Cerebellar nuclear complex (tissue), 1 donor: ENCODE data around the gene ZSWIM7.
"Not testable (repeated sequence)": the region's sequence is repeated elsewhere in the genome, so short reads cannot be mapped to it uniquely, and the experiment has no call there.

ENCODE experiments used
- DNase-seq, 2 experiments: peaks; one replicate each; lab custom pipeline; 2025; lab: John Stamatoyannopoulos, UW

Gene ZSWIM7

DNA sequence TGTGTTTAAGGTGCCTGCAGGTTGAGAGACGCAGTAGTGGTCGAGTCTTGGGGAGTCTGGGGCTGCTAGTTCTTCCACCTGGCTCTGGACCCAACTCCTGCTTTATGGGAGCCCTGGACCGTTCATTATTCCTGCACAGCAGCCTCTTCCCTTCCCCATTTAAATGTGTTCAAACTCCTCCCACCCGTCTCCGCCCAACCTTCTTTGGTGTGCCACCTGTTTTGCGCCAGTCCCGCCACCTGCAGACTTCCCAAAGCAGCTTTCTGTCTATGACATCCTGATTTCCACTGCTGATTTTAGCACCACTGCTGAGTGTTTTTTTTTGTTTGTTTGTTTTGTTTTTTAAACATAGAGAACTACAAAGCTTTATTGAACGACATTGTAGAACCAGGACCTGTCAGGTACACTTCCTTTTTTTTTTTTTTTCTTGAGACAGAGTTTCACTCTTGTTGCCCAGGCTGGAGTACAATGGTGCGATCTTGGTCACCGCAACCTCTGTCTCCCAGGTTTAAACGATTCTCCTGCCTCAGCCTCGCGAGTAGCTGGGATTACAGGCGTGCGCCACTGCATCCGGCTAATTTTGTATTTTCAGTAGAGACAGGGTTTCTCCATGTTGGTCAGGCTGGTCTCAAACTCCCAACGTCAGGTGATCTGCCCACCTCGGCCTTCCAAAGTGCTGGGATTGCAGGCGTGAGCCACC, 41.7 kb downstream of the ZSWIM7 start:
- no peak for DNase-seq

DNA sequence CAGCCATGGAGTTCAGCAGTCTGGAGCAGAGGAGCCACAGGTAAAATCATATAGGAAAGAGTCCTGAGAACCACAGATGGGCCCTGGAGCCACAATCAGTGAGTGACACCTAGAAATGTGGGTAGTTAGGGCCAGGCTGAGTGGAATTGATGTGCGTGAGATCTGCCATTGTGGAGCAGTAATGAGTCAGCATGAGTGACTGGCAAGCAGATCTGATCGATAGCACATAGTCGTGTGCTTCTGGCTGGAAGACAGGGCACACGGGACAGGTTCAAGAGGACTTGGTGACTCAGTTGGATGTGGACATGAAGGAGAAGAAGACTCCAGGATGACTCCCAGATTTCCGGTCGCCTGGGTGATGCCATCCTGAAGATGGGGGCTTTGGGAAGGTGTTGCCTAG, 42.3 kb downstream of the ZSWIM7 start:
- no peak for DNase-seq

DNA sequence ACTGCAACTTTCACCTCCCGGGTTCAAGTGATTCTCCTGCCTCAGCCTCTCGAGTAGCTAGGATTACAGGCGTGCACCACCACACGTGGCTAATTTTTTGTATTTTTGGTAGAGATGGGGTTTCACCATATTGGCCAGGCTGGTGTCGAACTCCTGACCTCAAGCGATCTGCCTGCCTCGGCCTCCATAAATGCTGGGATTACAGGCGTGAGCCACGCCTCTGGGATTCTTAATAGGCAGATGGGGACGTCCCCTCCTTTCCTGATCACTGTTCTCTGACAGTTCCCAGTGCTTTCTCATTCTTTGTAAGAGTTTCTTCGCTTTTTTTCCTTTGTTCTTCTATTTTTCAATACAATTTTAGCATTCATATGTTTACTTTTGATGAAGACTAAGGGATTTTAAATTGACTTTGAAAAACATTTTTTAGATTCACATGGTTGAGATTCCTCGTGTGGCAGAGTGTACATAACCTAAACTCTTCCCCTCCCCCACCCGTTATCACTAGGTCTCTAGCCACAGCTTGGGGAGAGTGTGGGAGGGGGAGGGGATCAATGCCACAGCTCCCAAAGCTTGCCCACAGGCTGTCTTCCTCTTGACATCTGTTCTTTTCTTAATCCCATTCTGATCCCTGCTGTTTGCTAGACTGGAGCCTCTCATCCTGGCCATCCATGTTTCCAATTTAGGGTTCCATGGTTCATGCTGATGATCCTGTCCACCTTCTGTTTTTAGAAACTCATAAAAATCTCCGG, 43.5 kb downstream of the ZSWIM7 start:
- no peak for DNase-seq

DNA sequence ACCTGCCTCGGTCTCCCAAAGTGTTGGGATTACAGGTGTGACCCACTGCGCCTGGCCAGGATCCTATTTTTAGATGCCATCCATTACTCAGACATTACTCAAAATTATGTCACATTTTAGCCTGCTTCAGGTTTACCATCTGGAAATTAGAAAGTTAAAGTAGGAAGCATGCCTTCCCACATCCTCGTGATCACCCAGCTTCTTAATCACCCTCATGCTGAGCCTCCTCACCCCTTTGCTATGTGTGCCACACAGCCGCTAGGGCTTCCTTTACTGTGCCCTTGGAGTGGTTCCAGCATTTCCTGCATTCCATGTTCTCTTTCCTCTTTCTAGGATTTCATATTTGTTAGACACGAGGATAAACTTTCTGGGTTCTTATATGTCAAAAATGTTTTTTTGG, 45.3 kb downstream of the ZSWIM7 start:
- DNase-seq = no peak

DNA sequence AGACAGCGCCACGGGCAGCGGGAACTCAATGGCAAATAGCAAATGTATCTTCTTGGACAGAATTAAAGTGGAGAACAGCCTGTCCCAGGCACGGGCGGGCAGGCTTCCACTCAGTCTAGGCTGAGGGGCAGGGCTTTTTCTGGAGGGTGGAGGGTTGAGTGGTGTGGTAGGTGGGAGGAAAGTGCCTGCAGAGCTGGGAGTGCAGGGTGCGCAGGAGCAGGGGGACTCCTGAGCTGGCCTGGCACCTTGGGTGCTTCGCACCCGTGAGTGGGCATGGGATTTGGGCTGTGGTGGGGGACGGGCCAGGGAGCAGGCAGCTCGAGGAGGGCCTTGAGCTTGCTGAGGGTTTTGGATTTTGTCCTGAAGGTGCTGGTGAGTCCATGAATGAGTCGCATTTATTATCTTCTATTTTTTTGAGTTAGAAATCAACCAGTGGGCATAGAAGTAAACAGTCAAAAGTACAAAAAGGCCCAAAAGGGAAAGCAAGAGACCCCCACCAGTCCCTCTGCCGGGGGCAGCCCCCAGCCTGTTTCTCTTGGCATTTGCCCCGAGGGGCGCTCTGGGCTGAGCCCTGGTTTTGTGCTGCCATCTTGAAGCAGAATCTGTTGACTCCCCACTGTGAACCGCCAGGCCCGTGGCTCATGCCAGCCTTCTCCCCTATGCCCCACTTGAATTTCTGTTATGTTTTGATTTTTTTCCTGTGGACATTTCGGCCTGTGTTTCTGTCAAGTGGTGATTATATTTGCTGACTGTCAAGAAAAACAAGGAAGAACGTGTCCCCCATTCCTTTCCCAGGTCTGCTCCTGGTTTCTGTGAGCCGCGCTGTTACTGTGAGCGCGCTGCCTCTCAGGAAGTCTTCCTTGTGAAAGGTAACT, 46.4 kb downstream of the ZSWIM7 start:
- no peak for DNase-seq

DNA sequence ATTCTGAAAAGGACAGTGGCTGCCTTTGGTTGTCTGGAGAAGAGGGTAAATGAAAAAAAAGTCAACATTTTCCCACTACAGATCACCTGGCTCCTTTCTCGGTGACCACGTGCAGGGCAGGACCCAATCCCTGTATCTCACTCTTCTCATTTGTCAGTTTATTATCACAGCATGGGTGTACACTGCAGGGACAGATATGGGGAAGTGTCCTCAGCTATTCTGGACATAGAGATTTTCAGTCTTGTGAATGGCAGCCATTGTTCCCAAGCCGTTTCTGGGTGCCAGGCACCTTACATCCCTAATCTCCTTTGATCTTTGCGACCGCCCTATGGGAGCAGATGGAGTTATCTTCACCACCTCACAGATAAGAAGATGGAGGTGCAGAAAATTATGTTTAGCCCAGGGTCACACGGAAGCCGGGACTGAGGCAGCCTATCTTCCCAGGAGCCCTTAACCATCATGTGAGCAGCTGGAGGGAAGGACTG, 47.4 kb downstream of the ZSWIM7 start:
- DNase-seq = no peak

DNA sequence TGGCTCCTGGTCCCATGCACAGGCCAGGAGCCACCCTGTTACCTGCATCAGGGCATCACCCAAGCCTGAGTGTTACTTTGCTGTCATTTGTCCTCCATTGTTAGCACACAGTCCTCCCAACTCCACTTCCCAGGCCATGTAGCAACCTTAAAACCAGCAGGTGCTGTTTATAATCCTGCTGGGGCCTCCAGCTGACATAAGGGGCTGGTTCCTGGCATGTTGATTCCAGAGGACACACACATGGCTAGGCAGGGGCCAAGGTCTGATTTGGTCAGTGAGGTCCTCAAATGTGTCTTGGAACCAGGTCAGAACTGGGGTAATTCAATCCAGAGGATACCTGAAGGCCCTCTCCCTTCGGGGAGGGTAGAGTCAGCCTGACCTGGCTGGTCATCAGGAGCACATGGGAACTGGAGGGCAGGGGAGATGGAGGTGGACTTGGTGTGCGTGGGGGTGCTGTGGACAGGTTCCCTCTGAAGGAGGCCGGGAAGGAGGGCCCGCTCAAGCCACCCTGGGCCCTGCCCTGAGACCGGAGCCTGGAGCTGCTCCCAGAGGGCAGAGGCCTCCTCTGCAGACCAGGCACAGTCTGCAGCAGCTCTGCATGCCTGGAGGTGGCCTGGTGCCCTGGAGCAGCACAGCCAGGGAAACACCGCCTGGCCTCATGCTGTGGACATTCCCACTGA, 48.0 kb downstream of the ZSWIM7 start:
- DNase-seq = no peak

DNA sequence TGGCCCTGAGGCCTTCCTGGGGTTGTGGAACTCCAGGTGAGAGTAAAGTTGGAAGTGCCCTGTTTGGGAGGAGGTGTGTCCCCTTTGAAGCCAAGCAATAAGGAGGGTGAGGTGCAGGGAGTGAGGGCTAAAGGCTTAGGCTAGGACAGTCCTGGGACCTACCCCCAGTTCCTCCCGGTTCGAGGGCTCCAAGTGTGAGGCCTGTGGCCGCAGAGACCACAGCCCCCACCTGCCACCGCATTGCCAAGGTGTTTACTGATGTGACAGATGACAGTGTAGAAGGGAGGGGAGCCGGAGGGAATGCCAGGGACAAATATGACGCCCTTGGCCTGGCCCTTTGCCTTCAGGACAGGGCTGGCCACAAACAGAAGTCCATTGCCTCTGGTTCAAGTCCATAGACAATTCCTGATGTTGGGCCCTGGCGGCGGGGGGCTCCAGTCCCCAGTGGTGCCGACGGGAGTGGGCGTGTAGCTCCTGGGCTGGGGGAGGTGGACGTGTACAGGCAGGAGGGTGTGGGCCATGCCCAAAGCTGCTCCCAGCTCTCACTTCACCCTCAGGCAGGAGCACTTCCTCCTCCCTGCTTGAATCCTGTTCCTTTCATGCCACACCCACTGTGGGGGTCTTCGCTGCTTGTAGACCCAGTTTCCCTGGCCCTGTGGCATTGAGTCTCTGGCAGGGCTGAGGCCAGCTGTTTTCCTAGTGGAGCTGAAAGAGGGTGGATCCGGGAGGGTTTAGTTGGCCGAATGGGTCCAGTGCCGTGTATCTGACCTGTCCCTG, 51.3 kb downstream of the ZSWIM7 start:
- no peak for DNase-seq

DNA sequence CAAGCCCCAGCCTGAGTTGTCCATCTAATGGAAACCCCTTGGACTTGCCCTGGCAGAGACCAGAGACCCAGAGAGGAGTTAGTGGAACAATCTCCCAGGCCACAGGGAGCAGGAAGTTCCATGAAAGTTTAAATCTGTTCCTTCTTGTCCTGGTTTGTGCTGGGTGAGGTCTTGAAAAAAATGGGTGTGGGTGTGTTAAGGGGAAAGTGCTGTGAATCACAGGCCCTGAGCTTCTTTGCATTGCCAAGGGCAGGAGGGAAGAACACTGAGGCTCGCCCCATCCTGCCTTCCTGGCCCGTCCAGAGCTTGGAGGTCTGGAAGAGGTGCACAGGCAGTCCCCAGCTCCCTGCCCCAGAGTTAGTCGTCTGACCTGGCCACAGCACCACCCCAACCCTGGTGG, 52.2 kb downstream of the ZSWIM7 start:
- no peak for DNase-seq

DNA sequence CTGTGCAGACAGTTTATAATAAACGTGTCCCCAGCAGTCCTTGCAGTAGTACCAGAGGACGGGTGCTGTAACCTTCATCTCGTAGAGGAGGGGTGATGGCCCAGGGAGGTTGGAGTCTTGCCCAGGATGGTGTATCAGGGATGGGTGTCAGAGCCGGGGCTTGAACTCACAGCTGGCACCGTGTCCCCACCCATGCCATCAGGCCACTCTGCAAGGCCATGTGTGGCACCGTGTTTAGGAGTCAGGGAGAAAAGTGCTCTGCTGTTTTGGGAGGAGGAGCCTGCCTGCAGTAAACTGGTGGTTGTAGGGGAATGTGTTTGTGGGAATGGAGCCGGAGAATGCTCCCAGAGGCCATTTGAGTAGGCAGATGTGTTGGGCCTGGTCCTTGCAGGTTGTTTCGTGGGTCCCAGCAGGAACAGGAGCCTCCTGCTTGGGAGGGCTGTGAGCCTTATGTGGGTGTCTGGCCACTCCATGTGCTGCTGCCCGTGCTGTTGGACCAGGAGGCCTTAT, 52.8 kb downstream of the ZSWIM7 start:
- no peak for DNase-seq

DNA sequence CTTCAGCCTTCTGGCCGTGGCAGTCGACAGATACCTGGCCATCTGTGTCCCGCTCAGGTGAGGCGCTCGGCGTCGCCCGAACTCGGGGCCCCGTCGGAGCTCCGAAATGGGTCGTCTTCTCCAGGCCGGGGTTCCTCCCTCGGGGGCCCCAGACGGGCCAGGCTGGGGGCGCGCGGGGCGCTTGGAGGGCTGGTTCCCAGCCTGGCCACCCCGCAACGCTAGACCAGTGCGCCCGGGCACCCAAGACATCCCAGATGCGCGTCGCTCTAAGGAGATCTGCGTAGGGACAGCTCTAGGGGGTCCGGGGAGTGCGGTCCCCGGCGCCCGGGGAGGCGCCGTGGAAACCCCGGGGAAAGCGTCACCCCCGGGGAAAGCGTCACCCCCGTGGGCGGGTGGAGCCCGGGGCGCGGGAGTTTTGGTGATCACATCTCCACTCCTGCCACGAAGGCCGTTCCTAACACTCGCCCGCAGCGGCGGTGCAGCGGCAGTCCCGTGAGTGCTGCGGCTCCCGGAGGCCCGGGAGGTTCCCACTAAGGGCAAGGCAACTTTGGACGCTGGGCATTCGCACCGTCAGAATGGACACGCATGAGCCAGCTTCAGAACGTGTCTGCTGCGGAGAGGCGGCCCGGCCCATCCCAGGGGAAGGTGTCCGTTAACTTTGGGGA, 53.8 kb downstream of the ZSWIM7 start:
- DNase-seq = no peak

DNA sequence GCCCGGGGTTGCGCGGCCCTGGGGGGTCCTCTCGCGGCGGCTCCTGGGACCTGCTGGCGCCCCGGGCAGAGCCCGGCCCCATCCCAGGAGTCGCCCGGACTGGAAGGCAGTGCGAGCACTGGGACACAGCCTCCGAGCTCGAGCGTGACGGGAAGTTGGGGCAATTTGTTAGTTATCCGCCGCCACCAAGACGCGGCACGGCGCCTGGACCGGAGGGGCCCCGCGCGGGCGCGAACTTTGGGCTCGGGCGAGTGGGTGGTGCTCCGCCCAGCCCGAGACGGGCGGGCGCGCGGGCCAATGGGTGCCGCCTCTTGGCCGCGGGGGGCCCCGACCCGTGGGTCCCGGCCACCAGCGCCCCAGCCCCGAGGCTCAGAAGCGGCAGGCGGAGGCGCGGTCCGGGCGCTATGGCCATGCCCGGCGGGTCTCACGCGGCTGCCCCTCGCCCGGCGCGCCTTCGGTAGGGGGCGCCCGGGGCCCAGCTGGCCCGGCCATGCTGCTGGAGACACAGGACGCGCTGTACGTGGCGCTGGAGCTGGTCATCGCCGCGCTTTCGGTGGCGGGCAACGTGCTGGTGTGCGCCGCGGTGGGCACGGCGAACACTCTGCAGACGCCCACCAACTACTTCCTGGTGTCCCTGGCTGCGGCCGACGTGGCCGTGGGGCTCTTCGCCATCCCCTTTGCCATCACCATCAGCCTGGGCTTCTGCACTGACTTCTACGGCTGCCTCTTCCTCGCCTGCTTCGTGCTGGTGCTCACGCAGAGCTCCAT, 54.6 kb downstream of the ZSWIM7 start, which contains the start of gene ADORA2B:
Gene ADORA2B (plus strand): TSS at position 372 of the 768 bp plus-strand sequence. CDS start 119 bp downstream, at position 491.
- DNase-seq = no peak

DNA sequence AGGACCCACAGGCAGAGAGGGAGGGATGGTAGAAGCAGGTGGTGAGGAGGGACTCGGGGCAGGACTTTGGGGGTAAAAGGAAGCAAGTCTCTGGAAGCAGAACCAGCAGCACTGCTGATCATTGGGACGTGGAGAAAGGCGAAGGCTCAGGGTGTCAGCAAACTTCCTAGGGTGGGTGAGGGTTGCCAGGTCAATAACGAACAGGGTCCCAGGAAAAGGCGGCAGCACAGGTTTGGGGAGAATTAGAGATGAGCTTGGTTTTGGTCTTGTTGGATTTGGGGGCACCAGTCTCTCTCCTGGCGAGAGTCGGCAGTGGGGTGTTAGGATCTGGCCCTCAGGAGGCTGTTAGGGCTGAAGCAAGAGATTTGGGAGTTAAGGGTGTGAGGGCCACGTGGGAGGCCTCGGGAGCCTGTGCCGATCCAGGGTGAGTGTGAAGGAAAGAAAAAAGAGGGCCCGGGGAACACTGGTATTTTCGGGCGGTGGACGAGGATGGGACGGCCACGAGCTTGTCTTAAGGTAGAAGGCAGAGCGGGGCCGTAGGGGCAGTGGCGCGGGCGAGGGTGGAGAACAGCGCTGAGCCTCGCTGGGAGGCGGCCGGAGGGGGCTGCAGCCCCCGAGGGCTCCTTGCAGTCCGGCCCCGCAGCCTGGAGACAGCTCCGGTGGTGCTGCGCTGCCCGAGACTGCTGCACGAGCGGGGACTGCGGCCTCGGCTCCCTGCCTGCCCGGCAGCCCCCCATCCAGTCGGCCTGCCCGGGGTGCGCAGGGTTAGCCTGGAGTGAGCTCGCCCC, 55.3 kb downstream of the ZSWIM7 start:
- DNase-seq = no peak

DNA sequence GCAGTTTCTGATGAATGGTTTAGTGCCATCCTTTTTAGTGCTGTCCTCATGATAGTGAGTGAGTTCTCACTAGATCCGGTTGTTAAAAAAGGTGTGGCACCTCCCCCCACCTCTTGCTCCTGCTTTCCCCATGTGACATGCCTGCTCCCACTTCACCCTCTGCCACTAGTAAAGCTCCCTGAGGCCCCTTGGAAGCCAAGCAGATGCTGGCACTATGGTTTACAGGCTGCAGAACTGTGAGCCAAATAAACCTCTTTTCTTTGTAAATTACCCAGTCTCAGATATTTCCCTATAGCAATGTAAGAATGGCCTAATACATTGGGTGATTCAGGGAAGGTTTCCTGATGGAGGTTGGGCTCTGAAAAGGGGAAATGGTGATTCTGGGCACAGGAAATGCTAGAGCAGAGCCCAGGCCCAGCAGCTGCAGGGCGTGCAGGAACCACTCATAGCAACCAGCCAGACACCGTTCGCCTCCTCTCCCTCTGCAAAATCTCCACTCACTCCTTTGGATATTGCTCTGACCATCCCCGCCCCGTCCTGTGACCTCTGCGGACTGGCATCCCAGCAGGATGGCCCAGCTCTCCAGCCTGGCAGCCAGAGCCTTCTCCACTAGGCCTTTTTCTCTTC, 57.2 kb downstream of the ZSWIM7 start:
- no peak for DNase-seq

DNA sequence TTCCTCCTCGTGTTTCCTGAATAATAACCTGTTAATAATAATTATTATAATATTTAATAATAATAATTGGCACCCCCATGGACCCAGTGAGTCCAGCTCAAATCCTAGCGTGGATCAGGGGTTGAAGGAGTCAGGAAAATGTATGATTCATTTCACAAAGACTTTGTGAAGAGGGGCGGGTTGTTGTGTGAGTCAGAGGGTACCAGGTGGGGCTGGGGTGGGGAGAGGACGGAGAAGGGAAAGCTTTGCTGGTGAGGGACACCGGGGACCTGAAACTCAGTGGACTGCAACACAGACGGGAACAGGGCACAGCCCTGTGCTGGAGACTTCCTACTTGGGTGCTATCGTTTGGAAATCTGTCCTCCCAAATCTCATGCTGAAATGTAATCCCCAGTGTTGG, 57.7 kb downstream of the ZSWIM7 start:
- DNase-seq = no peak

DNA sequence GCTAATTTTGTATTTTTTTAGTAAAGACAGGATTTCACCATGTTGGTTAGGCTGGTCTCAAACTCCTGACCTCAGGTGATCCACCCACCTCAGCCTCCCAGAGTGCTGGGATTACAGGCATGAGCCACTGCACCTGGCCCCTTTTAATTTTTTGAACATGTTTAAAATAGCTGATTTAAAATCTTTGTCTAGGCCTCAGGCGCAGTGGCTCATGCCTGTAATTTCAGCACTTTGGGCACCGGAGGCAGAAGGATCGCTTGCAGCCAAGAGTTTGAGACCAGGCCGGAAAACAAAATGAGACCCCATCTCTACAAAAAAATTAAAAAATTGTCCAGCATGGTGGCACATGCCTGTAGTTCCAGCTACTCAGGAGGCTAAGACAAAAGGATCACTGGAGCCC, 63.0 kb downstream of the ZSWIM7 start:
- not testable (repeated sequence) for DNase-seq

DNA sequence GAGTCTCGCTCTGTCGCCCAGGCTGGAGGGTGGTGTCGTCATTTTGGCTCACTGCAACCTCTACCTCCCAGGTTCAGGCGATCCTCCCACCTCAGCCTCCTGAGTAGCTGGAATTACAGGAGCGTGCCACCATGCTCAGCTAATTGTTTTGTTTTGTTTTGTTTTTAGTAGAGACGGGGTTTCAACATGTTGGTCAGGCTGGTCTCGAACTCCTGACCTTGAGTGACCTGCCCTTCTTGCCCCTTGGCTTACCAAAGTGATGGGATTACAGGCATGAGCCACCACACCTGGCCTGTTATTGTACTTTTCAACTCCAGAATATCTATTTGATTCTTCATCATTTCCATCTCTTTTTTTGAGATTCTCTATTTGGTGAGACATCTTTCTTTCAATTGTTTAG, 63.6 kb downstream of the ZSWIM7 start:
- no peak for DNase-seq

DNA sequence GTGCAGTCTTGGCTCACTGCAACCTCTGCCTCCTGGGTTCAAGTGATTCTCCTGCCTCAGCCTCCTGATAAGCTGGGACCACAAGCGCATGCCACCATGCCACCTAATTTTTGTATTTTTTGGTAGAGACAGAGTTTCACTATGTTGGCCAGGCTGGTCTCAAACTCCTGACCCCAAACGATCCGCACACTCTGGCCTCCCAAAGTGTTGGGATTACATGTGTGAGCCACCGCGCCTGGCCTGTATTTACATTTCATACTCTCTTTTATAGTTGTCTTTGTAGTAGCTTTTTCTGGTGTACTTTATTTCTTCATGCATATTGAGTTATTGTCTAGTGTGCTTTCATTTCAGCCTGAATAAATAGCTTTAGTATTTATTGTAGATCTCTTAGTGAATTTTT, 64.6 kb downstream of the ZSWIM7 start:
- DNase-seq = no peak
